GM10248 (cell line): ENCODE data around the gene IRF2BP2.
A peak's percentile ranks its signal among the peaks of the same experiment; 100 is the strongest.

ENCODE experiments used
- CTCF ChIA-PET: fragments of 300-600 bp; sonication (Branson Sonifier 250); formaldehyde crosslinking; extraction: SDS; loops from one replicate; lab custom pipeline; 2021; ENCODE audit warnings: antibody characterized with exemption; lab: Yijun Ruan, JAX
- POLR2A ChIA-PET: fragments of 350-650 bp; sonication (Branson Sonifier 250); formaldehyde crosslinking; extraction: SDS; loops from one replicate; lab custom pipeline; 2020; ENCODE audit warnings: antibody characterized with exemption; lab: Yijun Ruan, JAX
- DNase-seq: peaks from one replicate; pipeline ENCODE4 v3.0.0; 2012; ENCODE audit errors: extremely low spot score
- TF ChIP-seq, protein P1 (sequence below): IDR thresholded peaks from 2 replicates; pipeline ENCODE4 v1.5.1; 2012; ENCODE audit warnings: mild to moderate bottlenecking, low read depth; ENCODE audit errors: extremely low read depth, missing control alignments, control extremely low read depth

IRF2BP2 gene

DNA sequence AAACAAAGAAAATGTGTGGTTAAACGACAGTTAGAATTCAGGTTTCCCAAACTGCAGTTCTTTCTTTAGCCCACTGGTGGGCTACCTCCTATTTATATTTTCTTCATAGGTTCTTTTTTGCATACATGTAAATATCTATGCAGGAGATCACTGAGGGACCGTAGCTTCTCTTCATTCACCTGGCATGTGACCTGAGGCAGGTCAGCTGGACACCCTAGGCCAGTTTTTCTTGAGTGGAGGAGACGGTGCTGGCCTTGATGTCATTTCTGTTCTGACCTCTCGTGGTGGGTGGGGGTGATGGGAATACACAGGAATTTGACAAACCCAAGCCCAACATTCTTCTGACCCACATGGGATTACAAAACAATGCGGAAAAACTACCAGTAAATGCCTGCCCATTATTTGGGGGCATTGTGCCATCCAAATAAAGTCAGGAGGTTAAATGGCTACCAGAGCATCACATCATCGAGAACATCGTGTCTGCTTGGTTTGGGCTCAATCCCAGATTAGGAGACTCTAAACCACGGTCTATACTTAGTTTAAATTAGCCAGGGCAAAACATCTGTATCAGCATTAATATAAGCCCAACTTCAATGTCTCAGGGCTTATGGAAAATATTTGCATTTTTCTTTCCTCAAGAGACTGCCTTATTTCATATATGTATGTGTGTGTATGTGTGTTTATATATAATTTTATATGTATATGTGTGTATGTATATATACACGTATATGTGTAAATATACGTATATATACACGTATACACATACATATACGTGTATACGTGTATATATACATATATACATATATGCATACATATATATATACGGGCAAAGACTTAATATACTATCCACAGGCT lies 7.4 kb upstream of the IRF2BP2 start:
- ChIA-PET CTCF (interaction anchor here (0.7 to 1.8 kb wide), 7 partner anchors 10 to 222 kb away, joined by 3 to 6 read pairs (median 4); no protein-coding TSS in a partner anchor), POLR2A (no interaction called here)
- TF ChIP-seq, protein P1, sequence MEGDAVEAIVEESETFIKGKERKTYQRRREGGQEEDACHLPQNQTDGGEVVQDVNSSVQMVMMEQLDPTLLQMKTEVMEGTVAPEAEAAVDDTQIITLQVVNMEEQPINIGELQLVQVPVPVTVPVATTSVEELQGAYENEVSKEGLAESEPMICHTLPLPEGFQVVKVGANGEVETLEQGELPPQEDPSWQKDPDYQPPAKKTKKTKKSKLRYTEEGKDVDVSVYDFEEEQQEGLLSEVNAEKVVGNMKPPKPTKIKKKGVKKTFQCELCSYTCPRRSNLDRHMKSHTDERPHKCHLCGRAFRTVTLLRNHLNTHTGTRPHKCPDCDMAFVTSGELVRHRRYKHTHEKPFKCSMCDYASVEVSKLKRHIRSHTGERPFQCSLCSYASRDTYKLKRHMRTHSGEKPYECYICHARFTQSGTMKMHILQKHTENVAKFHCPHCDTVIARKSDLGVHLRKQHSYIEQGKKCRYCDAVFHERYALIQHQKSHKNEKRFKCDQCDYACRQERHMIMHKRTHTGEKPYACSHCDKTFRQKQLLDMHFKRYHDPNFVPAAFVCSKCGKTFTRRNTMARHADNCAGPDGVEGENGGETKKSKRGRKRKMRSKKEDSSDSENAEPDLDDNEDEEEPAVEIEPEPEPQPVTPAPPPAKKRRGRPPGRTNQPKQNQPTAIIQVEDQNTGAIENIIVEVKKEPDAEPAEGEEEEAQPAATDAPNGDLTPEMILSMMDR: peak; percentile 21
- no peak for DNase-seq

DNA sequence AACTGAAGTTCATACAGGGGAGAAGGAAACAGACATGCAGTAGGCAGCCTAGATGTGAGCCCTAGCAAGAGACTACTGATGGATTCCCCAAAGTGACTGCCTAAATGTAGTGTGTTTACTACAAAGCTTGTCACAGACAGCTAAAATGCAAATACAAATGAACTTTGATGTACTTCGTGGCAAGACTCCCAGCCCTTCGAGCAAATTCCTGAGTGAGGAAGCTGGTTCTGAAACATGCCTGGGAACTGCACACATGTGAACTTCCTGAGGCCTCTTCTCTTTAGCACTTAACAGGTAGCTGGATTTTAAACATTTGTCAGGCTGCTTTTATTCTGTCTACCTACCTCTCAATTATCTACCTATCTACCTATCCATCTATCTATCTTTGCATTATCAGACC lies 6.7 kb upstream of the IRF2BP2 start:
- no peak for DNase-seq
- POLR2A ChIA-PET: no interaction called here
- TF ChIP-seq, protein P1: no peak
- CTCF ChIA-PET: interaction anchor here (0.7 to 1.8 kb wide), 8 partner anchors 11 to 223 kb away, joined by 3 to 6 read pairs (median 4); no protein-coding TSS in a partner anchor

DNA sequence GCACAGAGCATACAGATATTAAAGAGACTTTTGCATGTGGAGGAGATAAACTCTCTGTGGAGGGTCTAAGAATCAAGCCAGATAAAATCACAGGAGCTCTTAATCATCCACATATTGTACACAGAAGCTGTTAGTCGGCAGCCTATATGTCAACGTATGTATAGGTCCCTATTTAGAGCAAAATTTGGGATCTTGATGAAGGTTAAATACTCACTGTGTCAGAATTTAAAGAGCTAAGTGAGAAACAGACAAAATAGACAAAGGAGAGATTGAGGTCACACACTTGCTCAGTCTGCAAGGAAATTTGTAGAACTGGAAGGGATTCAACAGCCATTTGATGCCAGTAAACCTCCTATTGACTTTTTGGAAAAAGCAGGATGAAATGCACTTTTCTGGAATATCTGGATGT lies 4.1 kb upstream of the IRF2BP2 start:
- TF ChIP-seq, protein P1: no peak
- ChIA-PET POLR2A (interaction anchor here (1.5 kb wide), 1 partner anchor 231 kb away, joined by 4 read pairs; no protein-coding TSS in a partner anchor), CTCF (interaction anchor here (0.7 to 3.2 kb wide), 6 partner anchors 12 to 469 kb away, joined by 3 to 14 read pairs (median 4); no protein-coding TSS in a partner anchor)

DNA sequence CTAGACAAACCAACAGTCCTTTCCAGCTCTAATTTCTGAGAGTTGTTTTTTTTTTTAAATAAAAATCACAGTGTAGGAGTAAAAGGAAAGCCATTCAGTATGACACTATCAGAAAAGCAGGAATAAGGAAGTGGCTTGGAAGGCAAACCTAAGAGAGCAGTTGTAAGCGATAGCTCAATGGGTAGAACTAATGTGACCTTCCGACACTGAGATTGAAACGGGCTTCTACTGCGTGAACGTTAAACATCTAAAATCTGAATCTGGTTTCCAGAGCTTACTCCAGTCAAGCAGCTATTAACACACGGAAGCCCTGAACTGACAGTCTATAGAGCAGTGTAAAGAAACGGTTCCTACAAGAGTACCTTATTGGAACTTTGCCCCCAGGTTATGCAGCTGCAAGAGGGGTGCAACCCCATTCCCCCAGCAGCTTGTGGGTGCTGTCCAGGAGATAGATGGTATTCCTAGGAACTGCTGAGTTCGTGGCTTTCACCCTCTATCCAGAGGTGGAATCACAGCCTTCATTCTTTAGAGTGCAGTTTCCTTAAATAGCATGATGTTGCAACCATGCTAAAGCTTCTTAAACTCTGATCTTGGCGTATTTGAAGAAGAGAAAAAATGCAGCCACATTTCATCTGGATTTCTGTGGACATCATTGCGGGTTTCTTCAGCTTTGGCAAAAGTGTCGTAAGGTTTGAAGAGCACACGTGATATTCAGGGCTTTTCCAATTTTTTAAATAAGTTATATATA lies 3.3 kb upstream of the IRF2BP2 start:
- CTCF ChIA-PET: interaction anchor here (0.8 to 3.2 kb wide), 7 partner anchors 9 to 470 kb away, joined by 3 to 14 read pairs (median 4); no protein-coding TSS in a partner anchor
- no peak for DNase-seq
- POLR2A ChIA-PET: interaction anchor here (0.8 to 3.1 kb wide), 4 partner anchors 115 to 437 kb away, joined by 3 to 17 read pairs (median 4); no protein-coding TSS in a partner anchor
- TF ChIP-seq, protein P1: no peak

More for the DNA sequence above, 4.1 kb upstream of the IRF2BP2 start:
- DNase-seq: no peak

DNA sequence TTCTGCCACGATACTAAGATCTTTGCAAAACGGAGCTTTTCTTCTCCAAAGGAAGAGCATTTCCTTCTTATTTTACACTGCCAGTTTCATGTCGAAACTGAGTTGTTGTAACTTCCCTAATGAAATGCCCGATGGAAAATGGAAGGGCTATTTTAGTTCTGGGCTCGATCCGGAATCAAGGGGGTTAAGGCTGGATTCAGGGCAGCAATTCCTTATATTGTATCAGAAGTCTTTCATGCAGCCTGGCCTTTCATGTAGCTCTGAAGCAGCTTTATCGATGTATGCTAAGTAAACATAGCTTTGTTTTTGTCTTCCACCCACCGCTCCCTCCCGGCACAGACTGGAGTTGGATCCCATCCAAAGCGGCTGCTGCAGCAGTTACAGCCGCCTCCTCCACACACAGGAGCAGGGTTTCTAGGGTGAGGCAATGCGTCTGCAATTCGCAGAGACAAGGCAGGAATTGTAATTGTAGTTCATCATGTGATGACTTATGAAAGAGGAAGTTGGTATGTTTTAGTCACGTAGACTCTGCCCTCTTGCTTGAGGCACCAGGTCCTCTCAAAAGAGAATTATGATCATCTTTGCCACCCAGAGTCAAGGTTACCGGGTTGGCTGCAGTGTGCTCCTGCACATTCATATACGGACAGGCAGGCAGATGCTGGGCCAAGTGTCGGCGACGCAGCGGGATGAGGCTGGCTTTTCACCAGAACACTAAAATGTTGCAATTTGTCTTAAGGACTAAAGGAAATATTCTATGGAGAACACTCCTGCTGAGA lies 2.6 kb upstream of the IRF2BP2 start:
- TF ChIP-seq, protein P1: no peak
- DNase-seq: peak; percentile 77
- CTCF ChIA-PET: interaction anchor here (0.8 to 3.2 kb wide), 15 partner anchors 8 to 481 kb away, joined by 3 to 14 read pairs (median 4); no protein-coding TSS in a partner anchor
- POLR2A ChIA-PET: interaction anchor here (0.8 to 3.1 kb wide), 7 partner anchors 11 to 438 kb away, joined by 3 to 20 read pairs (median 4); no protein-coding TSS in a partner anchor
